Liver (tissue), 4 donors: Measurements from ENCODE around the gene INTS6L. TPM values are rescaled to one million over a fixed set of nuclear protein-coding genes. Genes with fewer than 3 reads are reported as not detected.

Experiments used
- polyA plus RNA-seq, 2 donors: library from polyadenylated mRNA; stranded (reverse) in 1 of 2; unstranded in 1 of 2; fragments of 200-250 nt in 1 of 2; fragments of >200 nt in 1 of 2; fragmentation: Nextera tagmentation in 1 of 2; extraction: Ambion mirVana in 1 of 2; gene quantifications; one replicate each; pipeline versions ENCODE4 v1.2.1 to v1.2.3, GENCODE V29; 2013 to 2015
- total RNA-seq, 2 donors: library from RNA; depleted of rRNA; stranded (reverse); fragments of >200 nt; gene quantifications; one replicate each; pipeline ENCODE4 v1.2.3, GENCODE V29; 2014
- donor health status: healthy.
- donor health status: healthy.
- donor health status: healthy.

The INTS6L gene
- total and polyA plus RNA-seq, 4 donors = 0.49 to 8.2 (median 1.2) TPM

Other genes starting within 250 kb of the INTS6L start
- not detected for gene ETDC, start 211.2 kb upstream of the INTS6L start, total RNA-seq
- gene ETDC, start 211.2 kb upstream of the INTS6L start, polyA plus RNA-seq = not detected
- gene ZNF75D, start 176.6 kb upstream of the INTS6L start, total RNA-seq = 10 to 100 TPM in 1 of 2 donors, 1 to 10 TPM in 1; 3.7 to 12.4 TPM
- 1 to 10 TPM; 3.0 to 3.8 TPM for gene ZNF75D, start 176.6 kb upstream of the INTS6L start, polyA plus RNA-seq
- 1 to 10 TPM; 2.8 to 3.6 TPM for gene ZNF449, start 175.9 kb upstream of the INTS6L start, total RNA-seq
- 1 to 10 TPM in 1 of 2 donors, under 1 TPM in 1; 0.93 to 2.3 TPM for gene ZNF449, start 175.9 kb upstream of the INTS6L start, polyA plus RNA-seq
- under 1 TPM; 0.17 to 0.98 TPM for gene SMIM10L2A, start 98.7 kb upstream of the INTS6L start, total RNA-seq
- under 1 TPM; 0.07 to 0.09 TPM for gene SMIM10L2A, start 98.7 kb upstream of the INTS6L start, polyA plus RNA-seq
- gene CT45A1, start 193.0 kb downstream of the INTS6L start, total RNA-seq = not detected
- not detected for gene CT45A1, start 193.0 kb downstream of the INTS6L start, polyA plus RNA-seq
- gene CT45A3, start 247.5 kb downstream of the INTS6L start, total RNA-seq = not detected
- not detected for gene CT45A3, start 247.5 kb downstream of the INTS6L start, polyA plus RNA-seq